ENCODE measurements around the gene CSNK1D.

- TF ChIP-seq EZH2 (IDR thresholded peaks at IDR 0.05; ENCODE audit: borderline replicate concordance, insufficient read depth, low read depth, low read length, poor library complexity, severe bottlenecking) (no peak), CTCF (IDR thresholded peaks at IDR 0.05) (no peak)
These were observed 44.6 kb upstream of the CSNK1D start for GRCh38 chr17:82318169-82318498.

Measured in B cell (primary cell).